Dendritic cell treated with granulocyte-macrophage colony-stimulating factor and Interleukin-4, amounts not matched to agents 40 ng/mL and 50 ng/mL, for 4 days (primary cell): ENCODE measurements around the gene SMPD3.

Experiments
- H3K27ac Mint-ChIP-seq: one replicate; pipeline ENCODE4 v1.8.0; 2022; ENCODE audit warnings: mild to moderate bottlenecking, mixed read lengths
- H3K27me3 Mint-ChIP-seq: one replicate; pipeline ENCODE4 v1.8.0; 2022; ENCODE audit warnings: mild to moderate bottlenecking, mixed read lengths
- H3K36me3 Mint-ChIP-seq: one replicate; pipeline ENCODE4 v1.8.0; 2022; ENCODE audit warnings: low read depth, mixed read lengths
- H3K4me1 Mint-ChIP-seq: one replicate; pipeline ENCODE4 v1.8.0; 2022; ENCODE audit warnings: low read depth, mixed read lengths
- H3K4me3 Mint-ChIP-seq: one replicate; pipeline ENCODE4 v1.8.0; 2022; ENCODE audit warnings: mild to moderate bottlenecking, moderate library complexity, mixed read lengths
- H3K9me3 Mint-ChIP-seq: one replicate; pipeline ENCODE4 v1.8.0; 2022; ENCODE audit warnings: mixed read lengths
- intact Hi-C: fragments of 100-400 bp; cut with micrococcal nuclease; formaldehyde crosslinking; loops from one replicate; pipeline ENCODE4 v1.15.0; 2022

The SMPD3 gene

GRCh38 chr16:68459457-68459856 is 11.1 kb upstream of the SMPD3 start:
- peaks cover 5% of the 10 kb centered on the region for H3K27me3 Mint-ChIP-seq
- H3K27ac Mint-ChIP-seq = no peak overlapping the region
- H3K4me1 Mint-ChIP-seq = no peaks in the 10 kb centered on the region
- no peak overlapping the region for H3K4me3 Mint-ChIP-seq
- no peaks in the 10 kb centered on the region for H3K36me3 Mint-ChIP-seq
- intact Hi-C loops = no loop called here
- peaks cover 18% of the 10 kb centered on the region for H3K9me3 Mint-ChIP-seq

GRCh38 chr16:68458551-68458950 is 10.2 kb upstream of the SMPD3 start:
- Mint-ChIP-seq H3K4me3 (no peak overlapping the region), H3K9me3 (peaks cover 13% of the 10 kb centered on the region), H3K27me3 (peaks cover 5% of the 10 kb centered on the region), H3K4me1 (no peaks in the 10 kb centered on the region), H3K27ac (no peak overlapping the region), H3K36me3 (no peaks in the 10 kb centered on the region)
- intact Hi-C loops = no loop called here

GRCh38 chr16:68458101-68458500 is 9.8 kb upstream of the SMPD3 start:
- Mint-ChIP-seq H3K4me1 (no peaks in the 10 kb centered on the region), H3K36me3 (no peaks in the 10 kb centered on the region), H3K9me3 (peaks cover 9% of the 10 kb centered on the region), H3K27ac (no peak overlapping the region), H3K27me3 (peaks cover 5% of the 10 kb centered on the region), H3K4me3 (no peak overlapping the region)
- intact Hi-C loops = no loop called here

GRCh38 chr16:68455631-68456030 is 7.3 kb upstream of the SMPD3 start:
- no peaks in the 10 kb centered on the region for H3K9me3 Mint-ChIP-seq
- no peaks in the 10 kb centered on the region for H3K36me3 Mint-ChIP-seq
- intact Hi-C loops = no loop called here
- H3K4me3 Mint-ChIP-seq = no peak overlapping the region
- peaks cover 7% of the 10 kb centered on the region for H3K27me3 Mint-ChIP-seq
- H3K4me1 Mint-ChIP-seq = peaks cover 4% of the 10 kb centered on the region
- no peak overlapping the region for H3K27ac Mint-ChIP-seq

- H3K27ac Mint-ChIP-seq = no peak overlapping the region
- H3K27me3 Mint-ChIP-seq = peaks cover 8% of the 10 kb centered on the region
- intact Hi-C loops = no loop called here
- H3K4me1 Mint-ChIP-seq = peaks cover 9% of the 10 kb centered on the region
- no peaks in the 10 kb centered on the region for H3K9me3 Mint-ChIP-seq
- H3K36me3 Mint-ChIP-seq = no peaks in the 10 kb centered on the region
- H3K4me3 Mint-ChIP-seq = no peak overlapping the region
Measured at GRCh38 chr16:68454920-68455435, 6.7 kb upstream of the SMPD3 start.

GRCh38 chr16:68453816-68454215 is 5.5 kb upstream of the SMPD3 start:
- H3K27me3 Mint-ChIP-seq = peaks cover 5% of the 10 kb centered on the region
- peaks cover 7% of the 10 kb centered on the region for H3K9me3 Mint-ChIP-seq
- H3K4me1 Mint-ChIP-seq = peaks cover 16% of the 10 kb centered on the region

GRCh38 chr16:68452176-68452575 is 3.9 kb upstream of the SMPD3 start:
- Mint-ChIP-seq H3K4me3 (no peak overlapping the region), H3K9me3 (peaks cover 8% of the 10 kb centered on the region), H3K27me3 (peaks cover 18% of the 10 kb centered on the region), H3K36me3 (no peaks in the 10 kb centered on the region), H3K4me1 (peaks cover 32% of the 10 kb centered on the region), H3K27ac (no peak overlapping the region)
- intact Hi-C loops = no loop called here

More at GRCh38 chr16:68453816-68454215, 5.5 kb upstream of the SMPD3 start:
- intact Hi-C loops = no loop called here
- H3K36me3 Mint-ChIP-seq = no peaks in the 10 kb centered on the region
- H3K4me3 Mint-ChIP-seq = no peak overlapping the region
- no peak overlapping the region for H3K27ac Mint-ChIP-seq

GRCh38 chr16:68451676-68452075 is 3.4 kb upstream of the SMPD3 start:
- no peak overlapping the region for H3K27ac Mint-ChIP-seq
- intact Hi-C loops = no loop called here
- H3K4me3 Mint-ChIP-seq = no peak overlapping the region
- H3K4me1 Mint-ChIP-seq = peaks cover 32% of the 10 kb centered on the region
- H3K36me3 Mint-ChIP-seq = no peaks in the 10 kb centered on the region
- peaks cover 22% of the 10 kb centered on the region for H3K27me3 Mint-ChIP-seq
- peaks cover 8% of the 10 kb centered on the region for H3K9me3 Mint-ChIP-seq

GRCh38 chr16:68450741-68451255 is 2.5 kb upstream of the SMPD3 start:
- intact Hi-C loops = no loop called here
- Mint-ChIP-seq H3K9me3 (peaks cover 8% of the 10 kb centered on the region), H3K4me3 (no peak overlapping the region), H3K27me3 (peaks cover 31% of the 10 kb centered on the region), H3K27ac (no peak overlapping the region), H3K36me3 (no peaks in the 10 kb centered on the region), H3K4me1 (peaks cover 32% of the 10 kb centered on the region)

GRCh38 chr16:68447653-68448359 is 502 bp downstream of the SMPD3 start:
- Mint-ChIP-seq H3K27ac (no peak overlapping the region), H3K4me3 (peak overlapping the region; percentile 74), H3K9me3 (peaks cover 8% of the 10 kb centered on the region), H3K4me1 (peaks cover 32% of the 10 kb centered on the region), H3K27me3 (peaks cover 48% of the 10 kb centered on the region), H3K36me3 (no peaks in the 10 kb centered on the region)
- intact Hi-C loops = loop anchor here (2.0 kb wide), 1 partner anchor 19 kb away; no protein-coding TSS in a partner anchor

- Mint-ChIP-seq H3K27ac (no peak overlapping the region), H3K27me3 (peaks cover 57% of the 10 kb centered on the region), H3K4me3 (no peak overlapping the region), H3K36me3 (no peaks in the 10 kb centered on the region), H3K4me1 (peaks cover 32% of the 10 kb centered on the region), H3K9me3 (peaks cover 8% of the 10 kb centered on the region)
- intact Hi-C loops = no loop called here
Measured at GRCh38 chr16:68446681-68447652, 1.3 kb downstream of the SMPD3 start.

GRCh38 chr16:68445458-68445857 is 2.9 kb downstream of the SMPD3 start:
- Mint-ChIP-seq H3K27me3 (peaks cover 63% of the 10 kb centered on the region), H3K9me3 (peaks cover 8% of the 10 kb centered on the region), H3K4me1 (peaks cover 27% of the 10 kb centered on the region), H3K36me3 (no peaks in the 10 kb centered on the region), H3K27ac (no peak overlapping the region), H3K4me3 (no peak overlapping the region)
- intact Hi-C loops = loop anchor here (1.0 kb wide), 1 partner anchor 65 kb away; no protein-coding TSS in a partner anchor

- Mint-ChIP-seq H3K27ac (no peak overlapping the region), H3K36me3 (no peaks in the 10 kb centered on the region), H3K9me3 (peaks cover 4% of the 10 kb centered on the region), H3K4me3 (no peak overlapping the region), H3K27me3 (peaks cover 71% of the 10 kb centered on the region), H3K4me1 (peaks cover 19% of the 10 kb centered on the region)
- intact Hi-C loops = no loop called here
Measured at GRCh38 chr16:68444056-68444657, 4.2 kb downstream of the SMPD3 start.
